HCT116 (cell line): Measurements from ENCODE around the gene GNLY. TPM values are rescaled to one million over a fixed set of nuclear protein-coding genes. Genes with fewer than 3 reads are reported as not detected.

ENCODE experiments used
- ATAC-seq: fragments of 200-7000 bp; cut with Tn5 transposase; 2 replicates; pipeline ENCODE4 v1.9.1; 2020; ENCODE audit warnings: mild to moderate bottlenecking, moderate library complexity
- BruUV-seq: library from RNA; stranded (reverse); fragments of 400-500 nt; replicated peaks from 2 replicates; lab custom pipeline; 2021; lab: Mats Ljungman, UMichigan
- CTCF ChIA-PET: fragments of 300-600 bp; sonication (Branson Sonifier 250); formaldehyde crosslinking; loops from one replicate; lab custom pipeline; 2021; ENCODE audit warnings: antibody characterized with exemption; lab: Charles Lee
- POLR2A ChIA-PET: fragments of 300-600, 350-600 bp; sonication (Branson Sonifier 250); formaldehyde crosslinking; loops from one replicate; lab custom pipeline; 2021; ENCODE audit warnings: antibody characterized with exemption; lab: Charles Lee
- RAD21 ChIA-PET, 2 experiments: fragments of 300-600 bp; sonication (Branson Sonifier 250); formaldehyde crosslinking; loops; one replicate each; lab custom pipeline; 2023; ENCODE audit warnings: low total read pairs in 2 of 2; ENCODE audit not compliant: uncharacterized antibody in 2 of 2, unreplicated experiment in 2 of 2, low non-redundant PET in 1 of 2; lab: Charles Lee
- DNase-seq: peaks from one replicate; pipeline ENCODE4 v3.0.0-alpha.2; 2010; ENCODE audit warnings: low read depth, low spot score
- H2AFZ ChIP-seq: fragments of 200-600 bp; shearing (Covaris generic), sonication (generic); 2 replicates; pipeline ENCODE4 v1.6.1; 2017; ENCODE audit warnings: low read depth, mixed run types, mixed read lengths, antibody characterized with exemption, low read length; ENCODE audit not compliant: poor library complexity, severe bottlenecking
- H3K27ac ChIP-seq: 2 replicates; pipeline ENCODE4 v1.5.1; 2012; ENCODE audit warnings: low read depth, low read length
- H3K27me3 ChIP-seq: fragments of 200-600 bp; sonication (generic); 2 replicates; pipeline ENCODE4 v1.6.1; 2016; ENCODE audit warnings: mixed run types, low read length, mixed read lengths; ENCODE audit not compliant: insufficient read depth
- H3K36me3 ChIP-seq, 2 experiments: fragments of 200-500 bp in 1 of 2; fragments of 200-600 bp in 1 of 2; sonication (Bioruptor generic) in 1 of 2; sonication (generic) in 1 of 2; 2 replicates each; pipeline versions ENCODE4 v1.5.1 to v1.6.1; 2014 to 2016; ENCODE audit warnings: low read length in 2 of 2, inconsistent platforms in 1 of 2, mixed read lengths in 1 of 2, mixed run types in 1 of 2; ENCODE audit not compliant: insufficient read depth in 2 of 2, control insufficient read depth in 1 of 2
- H3K4me1 ChIP-seq, 2 experiments: fragments of 200-600 bp in 1 of 2; sonication (generic) in 1 of 2; 2 replicates each; pipeline versions ENCODE4 v1.5.1 to v1.6.1; 2012 to 2017; ENCODE audit warnings: low read length in 2 of 2, inconsistent platforms in 1 of 2, mild to moderate bottlenecking in 1 of 2, mixed read lengths in 1 of 2, mixed run types in 1 of 2, moderate library complexity in 1 of 2; ENCODE audit not compliant: insufficient read depth in 2 of 2, control insufficient read depth in 1 of 2
- H3K4me2 ChIP-seq: fragments of 200-600 bp; sonication (generic); 2 replicates; pipeline ENCODE4 v1.6.1; 2017; ENCODE audit warnings: mixed run types, low read length, mixed read lengths
- H3K4me3 ChIP-seq, 2 experiments: fragments of 200-600 bp in 1 of 2; sonication (generic) in 1 of 2; replicated peaks in 1 of 2; 2 replicates each; pipeline ENCODE4 v1.5.1; 2011 to 2016; ENCODE audit warnings: low read length in 2 of 2, control low read depth in 1 of 2, low read depth in 1 of 2, mild to moderate bottlenecking in 1 of 2, mixed read lengths in 1 of 2, mixed run types in 1 of 2
- H3K79me2 ChIP-seq: fragments of 200-600 bp; sonication (generic); 2 replicates; pipeline ENCODE4 v1.6.1; 2017; ENCODE audit warnings: mild to moderate bottlenecking, mixed run types, low read length, moderate library complexity, mixed read lengths; ENCODE audit not compliant: insufficient read depth
- H3K9ac ChIP-seq: fragments of 200-600 bp; sonication (generic); 2 replicates; pipeline ENCODE4 v1.6.1; 2016; ENCODE audit warnings: low read length, mixed read lengths
- H3K9me2 ChIP-seq: fragments of 200-600 bp; sonication (generic), shearing (Covaris generic); 2 replicates; pipeline ENCODE4 v1.6.1; 2017; ENCODE audit warnings: mixed run types, mild to moderate bottlenecking, moderate library complexity; ENCODE audit not compliant: insufficient read depth
- H3K9me3 ChIP-seq, 2 experiments: fragments of 200-500 bp in 1 of 2; fragments of 200-600 bp in 1 of 2; sonication (Bioruptor generic) in 1 of 2; sonication (generic) in 1 of 2; 2 replicates each; pipeline ENCODE4 v1.6.1; 2014 to 2017; ENCODE audit warnings: low read length in 2 of 2, mixed read lengths in 2 of 2, inconsistent platforms in 1 of 2, low read depth in 1 of 2, mild to moderate bottlenecking in 1 of 2, mixed run types in 1 of 2, moderate library complexity in 1 of 2; ENCODE audit not compliant: control insufficient read depth in 1 of 2, insufficient read depth in 1 of 2
- H4K20me1 ChIP-seq: fragments of 200-600 bp; sonication (generic), shearing (Covaris generic); 2 replicates; pipeline ENCODE4 v1.6.1; 2017; ENCODE audit warnings: mixed run types, mild to moderate bottlenecking, moderate library complexity; ENCODE audit not compliant: insufficient read depth
- EGR1 ChIP-seq: IDR thresholded peaks from 2 replicates; pipeline ENCODE4 v1.6.1; 2012; ENCODE audit warnings: low read depth
- ELF1 ChIP-seq: IDR thresholded peaks from 2 replicates; pipeline ENCODE4 v1.6.1; 2012; ENCODE audit warnings: low read depth, borderline replicate concordance
- EZH2 ChIP-seq: fragments of 200-600 bp; sonication (generic); IDR thresholded peaks from 2 replicates; pipeline ENCODE4 v1.6.1; 2017; ENCODE audit warnings: antibody characterized with exemption, mixed run types
- POLR2A ChIP-seq: IDR thresholded peaks from 2 replicates; pipeline ENCODE4 v1.7.0; 2011; ENCODE audit warnings: borderline replicate concordance; ENCODE audit not compliant: insufficient read depth, insufficient read length; ENCODE audit errors: extremely low read depth
- POLR2AphosphoS5 ChIP-seq: IDR thresholded peaks from 2 replicates; pipeline ENCODE4 v1.6.1; 2011; ENCODE audit warnings: mild to moderate bottlenecking, low read depth, low read length, moderate library complexity
- SP1 ChIP-seq: IDR thresholded peaks from 2 replicates; pipeline ENCODE4 v1.6.1; 2012; ENCODE audit warnings: low read depth
- TCF7L2 ChIP-seq: IDR thresholded peaks from 2 replicates; pipeline ENCODE4 v1.7.0; 2011; ENCODE audit warnings: borderline replicate concordance, inconsistent platforms; ENCODE audit not compliant: insufficient read depth, insufficient read length; ENCODE audit errors: extremely low read depth
- YY1 ChIP-seq: IDR thresholded peaks from 2 replicates; pipeline ENCODE4 v1.6.1; 2011; ENCODE audit warnings: low read length, low read depth, moderate library complexity, mild to moderate bottlenecking; ENCODE audit not compliant: insufficient replicate concordance; ENCODE audit errors: extremely low read depth
- ZNF274 ChIP-seq: fragments of 200-500 bp; sonication (Bioruptor generic); IDR thresholded peaks from 2 replicates; pipeline ENCODE4 v1.6.1; 2014; ENCODE audit warnings: mild to moderate bottlenecking, low read depth, low read length, inconsistent platforms
- intact Hi-C: fragments of 100-400 bp; cut with micrococcal nuclease; formaldehyde crosslinking; loops from 2 replicates; pipeline ENCODE4 v1.10.0; 2022
- total RNA-seq: library from RNA; stranded (reverse); gene quantifications from one replicate; pipeline ENCODE4 v1.2.1, GENCODE V29; 2021; ENCODE audit not compliant: unreplicated experiment
- TF ChIP-seq, protein P1 (sequence below): IDR thresholded peaks from 2 replicates; pipeline ENCODE4 v1.6.1; 2012; ENCODE audit warnings: low read depth

The GNLY gene
- total RNA-seq, 1 experiment from 2014 or later: 0.74 TPM

DNA sequence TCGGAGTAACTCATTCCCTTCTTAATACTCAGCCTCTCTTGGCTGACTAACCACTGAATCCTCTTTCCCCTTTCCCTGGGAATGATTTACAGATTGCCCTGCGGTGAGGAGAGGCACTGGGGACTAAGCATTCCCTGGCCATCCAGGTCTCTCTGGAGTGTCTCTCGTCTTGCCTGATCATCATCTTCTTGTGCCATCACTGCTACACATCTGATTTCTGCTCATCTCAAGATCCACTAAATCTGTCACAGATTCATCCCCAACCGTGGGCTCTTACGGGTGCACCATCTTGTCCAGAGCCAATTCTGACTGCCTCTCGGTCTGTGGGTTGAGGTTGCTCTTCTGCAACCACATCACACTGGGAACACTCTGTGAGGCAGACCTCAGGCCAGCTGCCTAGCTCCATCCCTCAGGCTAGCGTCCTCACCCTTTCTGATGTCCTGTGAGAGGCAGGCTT is 38.2 kb upstream of the GNLY start:
- H3K79me2 ChIP-seq: no peaks in the 10 kb centered on the region
- no peak for ATAC-seq
- TF ChIP-seq EGR1: no peak
- no peak for TF ChIP-seq YY1
- no peak for TF ChIP-seq SP1
- TF ChIP-seq EZH2: no peak
- TF ChIP-seq ELF1: no peak
- TF ChIP-seq, protein P1, sequence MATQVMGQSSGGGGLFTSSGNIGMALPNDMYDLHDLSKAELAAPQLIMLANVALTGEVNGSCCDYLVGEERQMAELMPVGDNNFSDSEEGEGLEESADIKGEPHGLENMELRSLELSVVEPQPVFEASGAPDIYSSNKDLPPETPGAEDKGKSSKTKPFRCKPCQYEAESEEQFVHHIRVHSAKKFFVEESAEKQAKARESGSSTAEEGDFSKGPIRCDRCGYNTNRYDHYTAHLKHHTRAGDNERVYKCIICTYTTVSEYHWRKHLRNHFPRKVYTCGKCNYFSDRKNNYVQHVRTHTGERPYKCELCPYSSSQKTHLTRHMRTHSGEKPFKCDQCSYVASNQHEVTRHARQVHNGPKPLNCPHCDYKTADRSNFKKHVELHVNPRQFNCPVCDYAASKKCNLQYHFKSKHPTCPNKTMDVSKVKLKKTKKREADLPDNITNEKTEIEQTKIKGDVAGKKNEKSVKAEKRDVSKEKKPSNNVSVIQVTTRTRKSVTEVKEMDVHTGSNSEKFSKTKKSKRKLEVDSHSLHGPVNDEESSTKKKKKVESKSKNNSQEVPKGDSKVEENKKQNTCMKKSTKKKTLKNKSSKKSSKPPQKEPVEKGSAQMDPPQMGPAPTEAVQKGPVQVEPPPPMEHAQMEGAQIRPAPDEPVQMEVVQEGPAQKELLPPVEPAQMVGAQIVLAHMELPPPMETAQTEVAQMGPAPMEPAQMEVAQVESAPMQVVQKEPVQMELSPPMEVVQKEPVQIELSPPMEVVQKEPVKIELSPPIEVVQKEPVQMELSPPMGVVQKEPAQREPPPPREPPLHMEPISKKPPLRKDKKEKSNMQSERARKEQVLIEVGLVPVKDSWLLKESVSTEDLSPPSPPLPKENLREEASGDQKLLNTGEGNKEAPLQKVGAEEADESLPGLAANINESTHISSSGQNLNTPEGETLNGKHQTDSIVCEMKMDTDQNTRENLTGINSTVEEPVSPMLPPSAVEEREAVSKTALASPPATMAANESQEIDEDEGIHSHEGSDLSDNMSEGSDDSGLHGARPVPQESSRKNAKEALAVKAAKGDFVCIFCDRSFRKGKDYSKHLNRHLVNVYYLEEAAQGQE: no peak
- TF ChIP-seq ZNF274: no peak
- TF ChIP-seq POLR2A: no peak
- no peak for TF ChIP-seq POLR2AphosphoS5
- TF ChIP-seq TCF7L2: no peak
- ChIA-PET CTCF (no interaction called here), RAD21 (no interaction called here), POLR2A (no interaction called here)
- H3K4me3 ChIP-seq: no peak overlapping the region
- BruUV-seq: no TSS peak
- H3K9me2 ChIP-seq: no peaks in the 10 kb centered on the region
- no peak overlapping the region for H2AFZ ChIP-seq
- intact Hi-C loops: no loop called here
- no peaks in the 10 kb centered on the region for H3K27me3 ChIP-seq
- no peak for DNase-seq
- H4K20me1 ChIP-seq: no peaks in the 10 kb centered on the region
- H3K9me3 ChIP-seq: no peaks in the 10 kb centered on the region
- H3K4me2 ChIP-seq: no peak overlapping the region
- no peaks in the 10 kb centered on the region for H3K4me1 ChIP-seq
- H3K27ac ChIP-seq: no peak overlapping the region
- no peak overlapping the region for H3K9ac ChIP-seq
- H3K36me3 ChIP-seq: peaks cover 7 to 21% of the 10 kb centered on the region in 2 experiments; a peak in 3 of 4 replicates
